ENCODE results near the gene ACADM.
"Not testable (repeated sequence)": the region's sequence is repeated elsewhere in the genome, so short reads cannot be mapped to it uniquely, and the experiment has no call there.

Gene ACADM

DNA sequence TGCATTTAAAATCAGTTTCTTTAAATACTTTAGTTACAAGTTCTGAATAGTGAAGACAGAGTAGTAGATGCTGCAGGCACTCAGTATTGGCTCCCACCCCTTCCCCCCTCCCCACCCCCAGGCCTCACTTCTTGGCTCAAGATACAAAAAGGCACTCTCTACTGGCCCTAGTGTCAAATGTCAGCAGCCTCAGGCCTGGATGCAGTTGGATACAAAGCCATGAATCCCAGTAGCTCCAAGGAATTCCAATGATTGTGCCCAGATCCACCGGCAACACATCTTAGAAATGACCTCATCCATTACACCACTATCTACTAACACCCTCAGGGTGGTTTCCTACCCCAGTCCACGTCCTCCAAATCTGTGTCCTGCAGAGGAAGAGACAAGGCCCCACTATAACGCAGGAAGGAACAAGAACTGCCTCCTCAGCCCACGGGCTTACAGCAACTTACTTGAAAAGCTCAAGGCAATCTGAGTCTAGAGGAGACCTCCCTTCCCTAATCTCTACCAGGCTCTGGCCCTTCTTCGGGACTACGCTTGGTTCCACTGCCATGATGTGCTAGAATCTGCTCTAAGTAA, 17.6 kb downstream of the ACADM start:
- no peak for DNase-seq

DNA sequence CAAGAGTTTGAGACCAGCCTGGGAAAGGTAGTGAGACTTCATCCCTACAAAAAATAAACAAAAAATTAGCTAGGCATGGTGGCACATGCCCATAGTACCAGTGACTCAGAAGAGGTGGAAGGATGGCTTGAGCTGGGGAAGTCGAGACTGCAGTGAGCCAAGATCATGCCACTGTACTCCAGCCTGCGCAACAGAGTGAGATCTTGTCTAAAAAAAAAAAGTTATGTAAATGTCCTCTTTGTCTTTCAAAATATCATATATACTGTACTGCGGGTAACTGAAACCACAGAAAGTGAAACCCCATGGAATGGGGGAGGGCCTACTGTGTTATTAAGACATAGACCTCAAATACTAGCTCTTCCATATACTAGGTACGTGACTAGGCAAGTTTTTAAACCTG, 20.8 kb downstream of the ACADM start:
- DNase-seq = no peak

DNA sequence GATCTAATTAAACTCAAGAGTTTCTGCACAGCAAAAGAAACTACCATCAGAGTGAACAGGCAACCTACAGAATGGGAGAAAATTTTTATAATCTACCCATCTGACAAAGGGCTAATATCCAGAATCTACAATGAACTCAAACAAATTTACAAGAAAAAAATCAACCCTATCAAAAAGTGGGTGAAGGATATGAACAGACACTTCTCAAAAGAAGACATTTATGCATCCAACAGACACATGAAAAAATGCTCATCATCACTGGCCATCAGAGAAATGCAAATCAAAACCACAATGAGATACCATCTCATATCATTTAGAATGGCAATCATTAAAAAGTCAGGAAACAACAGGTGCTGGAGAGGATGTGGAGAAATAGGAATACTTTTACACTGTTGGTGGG, 32.7 kb downstream of the ACADM start:
- DNase-seq = not testable (repeated sequence)

DNA sequence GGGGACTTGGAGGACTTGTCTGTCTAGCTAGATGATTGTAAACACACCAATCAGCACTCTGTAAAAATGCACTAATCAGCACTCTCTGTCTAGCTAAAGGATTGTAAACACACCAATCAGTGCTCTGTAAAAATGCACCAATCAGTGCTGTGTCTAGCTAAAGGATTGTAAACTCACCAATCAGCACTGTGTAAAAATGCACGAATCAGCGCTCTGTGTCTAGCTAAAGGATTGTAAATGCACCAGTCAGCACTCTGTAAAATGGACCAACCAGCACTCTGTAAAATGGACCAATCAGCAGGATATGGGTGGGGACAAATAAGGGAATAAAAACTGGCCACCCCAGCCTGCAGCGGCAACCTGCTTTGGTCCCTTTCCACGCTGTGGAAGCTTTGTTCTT, 34.0 kb downstream of the ACADM start:
- not testable (repeated sequence) for DNase-seq

DNA sequence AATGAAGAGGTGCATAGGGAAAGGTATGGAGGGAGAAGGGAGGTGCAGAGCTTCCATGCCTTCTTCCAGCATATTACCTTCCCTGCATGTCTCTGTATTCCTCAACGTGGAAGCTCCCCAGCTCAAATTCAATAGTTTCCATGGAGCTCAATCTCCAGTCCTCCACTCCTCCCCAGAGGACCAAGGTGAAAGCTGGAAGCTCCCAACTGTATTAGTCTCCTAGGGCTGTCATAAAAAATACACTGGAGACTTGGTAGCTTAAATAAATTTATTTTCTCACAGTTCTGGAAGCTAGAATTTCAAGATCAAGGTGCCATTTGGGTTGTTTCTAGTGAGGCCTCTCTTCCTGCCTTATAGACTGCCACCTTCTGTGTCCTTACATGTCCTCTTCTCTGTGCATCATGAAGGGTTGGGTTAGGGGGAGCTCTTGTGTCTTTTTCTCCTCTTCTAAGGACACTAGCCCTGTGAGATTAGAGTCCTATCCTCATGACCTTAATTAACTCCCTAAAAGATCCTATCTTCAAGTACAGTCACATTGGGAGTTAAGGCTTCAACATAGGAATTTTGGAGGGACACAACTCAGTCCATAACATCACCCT, 39.6 kb downstream of the ACADM start:
- no peak for DNase-seq

DNA sequence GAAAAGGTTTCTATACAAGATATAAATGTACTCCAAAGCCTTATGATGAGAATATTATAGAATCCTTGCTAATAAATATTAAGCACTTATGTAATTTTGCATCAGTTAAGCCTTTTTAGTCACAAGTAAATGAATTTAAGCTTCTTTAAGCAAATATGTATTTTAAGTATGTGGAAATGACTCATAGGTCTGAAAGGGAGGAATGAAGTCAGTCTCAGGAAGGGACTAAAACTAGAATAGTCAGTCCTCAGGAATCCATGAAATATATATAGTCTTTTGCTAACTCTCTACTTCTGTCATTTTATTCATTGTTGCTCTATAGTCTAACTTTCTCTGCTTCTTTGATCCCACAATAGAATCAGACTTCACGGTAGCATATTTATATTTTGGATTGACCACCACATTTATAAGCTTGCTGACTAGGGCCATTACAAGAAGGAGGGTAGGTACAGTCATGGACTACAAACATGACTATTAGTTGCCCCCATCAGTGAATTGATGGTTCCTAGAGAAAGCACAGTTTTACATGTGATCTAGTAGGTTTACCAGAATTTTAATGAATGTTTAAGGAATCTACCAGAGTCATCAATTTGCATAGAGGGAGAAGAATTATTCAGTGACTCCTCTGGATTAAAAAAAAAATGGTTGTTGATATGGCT, 41.3 kb downstream of the ACADM start:
- DNase-seq = no peak

DNA sequence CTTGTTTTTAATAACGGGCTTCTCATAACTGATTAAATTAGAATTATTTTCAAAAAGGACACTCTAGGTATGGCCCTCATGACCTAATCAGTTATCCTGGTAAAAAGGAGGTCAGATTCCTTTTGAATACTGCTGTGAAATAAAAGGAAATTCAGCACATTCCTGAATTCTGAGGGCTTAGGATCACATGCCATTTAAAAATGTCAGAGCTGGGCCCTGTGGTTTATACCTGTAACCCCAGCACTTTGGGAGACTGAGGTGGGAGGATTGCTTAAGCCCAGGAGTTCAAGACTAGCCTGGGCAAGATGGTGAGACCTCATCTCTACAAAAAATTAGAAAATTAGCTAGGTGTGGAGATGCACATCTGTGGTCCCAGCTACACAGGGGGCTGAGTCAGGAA, 43.5 kb downstream of the ACADM start:
- DNase-seq = no peak

DNA sequence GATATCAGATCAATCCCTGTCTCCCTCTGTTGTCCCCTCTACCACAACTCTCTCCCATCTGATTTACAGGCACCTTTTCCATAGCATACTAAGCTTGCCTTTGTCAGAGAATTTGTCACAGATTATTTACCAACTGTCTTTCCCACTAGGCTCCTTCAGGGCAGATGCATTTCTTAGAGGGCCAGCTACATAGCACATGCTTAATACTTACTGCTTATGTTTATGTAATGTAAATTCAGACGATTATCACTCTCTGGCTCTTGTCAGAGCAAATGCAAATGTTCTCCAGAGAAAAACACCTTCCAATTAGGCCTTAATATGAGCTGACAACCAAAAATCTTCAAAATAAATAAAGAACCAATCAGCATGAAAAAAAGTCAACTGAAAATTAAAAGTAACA, 46.3 kb downstream of the ACADM start:
- DNase-seq = no peak

DNA sequence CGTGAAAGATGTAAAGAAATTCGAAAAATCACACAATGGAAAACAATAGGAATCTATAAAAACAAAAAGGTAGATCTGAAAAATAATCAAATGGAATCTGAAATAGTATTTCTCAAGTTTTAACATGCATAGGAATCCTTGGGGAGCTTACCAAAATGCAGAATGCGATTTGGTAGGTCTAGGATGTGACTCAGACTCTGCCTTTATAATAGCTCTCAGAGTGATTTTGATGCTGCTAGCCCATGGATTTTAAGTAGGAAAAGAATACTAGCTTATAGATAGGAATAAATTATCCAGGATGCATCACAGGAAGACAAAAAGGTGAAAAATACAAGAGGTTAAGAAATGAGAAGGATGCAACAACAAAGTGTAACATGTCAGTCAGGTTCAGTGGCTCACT, 47.5 kb downstream of the ACADM start:
- no peak for DNase-seq

DNA sequence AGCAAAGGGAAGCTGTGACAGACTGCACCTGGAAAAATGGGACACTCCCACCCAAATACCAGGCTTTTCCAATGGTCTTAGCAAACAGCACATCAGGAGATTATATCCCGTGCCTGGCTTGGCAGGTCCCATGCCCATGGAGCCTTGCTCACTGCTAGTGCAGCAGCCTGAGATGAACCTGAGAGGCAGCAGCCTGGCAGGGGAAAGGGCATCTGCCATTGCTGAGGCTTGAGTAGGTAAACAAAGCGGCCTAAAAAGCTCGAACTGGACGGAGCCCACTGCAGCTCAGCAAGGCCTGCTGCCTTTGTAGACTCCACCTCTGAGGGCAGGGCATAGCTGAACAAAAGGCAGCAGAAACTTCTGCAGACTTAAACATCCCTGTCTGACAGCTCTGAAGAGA, 53.3 kb downstream of the ACADM start:
- not testable (repeated sequence) for DNase-seq

DNA sequence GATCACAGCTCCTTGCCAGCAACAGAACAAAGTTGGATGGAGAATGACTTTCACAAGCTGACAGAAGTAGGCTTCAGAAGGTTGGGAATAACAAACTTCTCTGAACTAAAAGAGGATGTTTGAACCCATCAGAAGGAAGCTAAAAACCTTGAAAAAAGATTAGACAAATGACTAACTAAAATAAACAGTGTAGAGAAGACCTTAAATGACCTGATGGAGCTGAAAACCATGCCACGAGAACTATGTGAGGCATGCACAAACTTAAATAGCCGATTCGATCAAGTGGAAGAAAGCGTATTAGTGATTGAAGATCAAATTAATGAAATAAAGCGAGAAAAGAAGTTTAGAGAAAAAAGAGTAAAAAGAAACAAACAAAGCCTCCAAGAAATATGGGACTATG, 54.2 kb downstream of the ACADM start:
- DNase-seq = not testable (repeated sequence)

DNA sequence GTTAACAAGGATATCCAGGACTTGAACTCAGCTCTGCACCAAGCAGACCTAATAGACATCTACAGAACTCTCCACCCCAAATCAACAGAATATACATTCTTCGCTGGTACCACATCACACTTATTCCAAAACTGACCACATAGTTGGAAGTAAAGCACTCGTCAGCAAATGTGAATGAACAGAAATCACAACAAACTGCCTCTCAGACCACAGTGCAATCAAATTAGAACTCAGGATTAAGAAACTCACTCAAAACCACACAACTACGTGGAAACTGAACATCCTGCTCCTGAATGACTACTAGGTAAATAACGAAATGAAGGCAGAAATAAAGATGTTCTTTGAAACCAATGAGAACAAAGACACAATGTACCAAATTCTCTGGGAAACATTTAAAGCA, 55.7 kb downstream of the ACADM start:
- DNase-seq = not testable (repeated sequence)

DNA sequence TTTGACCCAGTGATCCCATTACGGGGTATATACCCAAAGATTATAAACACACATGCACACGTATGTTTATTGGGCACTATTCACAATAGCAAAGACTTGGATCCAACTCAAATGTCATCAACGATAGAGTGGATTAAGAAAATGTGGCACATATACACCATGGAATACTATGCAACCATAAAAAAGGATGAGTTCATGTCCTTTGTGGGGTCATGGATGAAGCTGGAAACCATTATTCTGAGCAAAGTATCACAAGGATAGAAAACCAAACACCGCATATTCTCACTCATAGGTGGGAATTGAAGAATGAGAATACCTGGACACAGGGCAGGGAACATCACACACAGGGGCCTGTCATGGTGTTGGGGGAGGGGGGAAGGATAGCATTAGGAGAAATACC, 59.4 kb downstream of the ACADM start:
- DNase-seq = not testable (repeated sequence)

DNA sequence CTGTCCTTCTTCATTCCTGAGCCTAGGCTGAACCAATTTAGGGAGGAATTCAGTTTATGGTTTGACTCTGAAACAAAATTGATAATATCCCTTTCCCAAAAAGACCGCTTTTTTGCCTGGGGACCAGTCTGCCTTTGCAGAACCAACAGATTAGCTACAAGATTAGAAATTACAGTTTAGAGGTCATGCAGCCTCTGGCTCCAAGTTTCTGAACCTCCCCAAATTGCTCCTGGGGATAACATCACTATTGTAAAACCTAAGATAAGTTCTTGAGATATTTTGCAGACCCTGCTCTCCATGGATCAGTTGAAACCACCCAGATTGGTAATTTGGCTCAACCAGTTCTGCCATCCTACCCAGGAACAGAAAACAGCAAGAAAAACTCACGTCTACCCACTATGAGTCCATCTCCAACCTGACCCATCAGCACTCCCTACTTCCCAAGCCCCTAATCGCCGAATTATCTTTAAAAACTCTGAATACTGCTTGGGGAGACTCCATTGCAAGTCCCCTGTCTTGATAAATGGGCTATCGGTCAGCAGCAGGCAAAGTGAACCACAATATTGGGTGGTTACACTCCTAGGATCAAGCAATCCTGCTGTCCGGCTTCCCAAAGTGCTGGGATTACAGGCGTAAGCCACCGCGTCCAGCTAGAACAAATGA, 60.9 kb downstream of the ACADM start:
- no peak for DNase-seq

DNA sequence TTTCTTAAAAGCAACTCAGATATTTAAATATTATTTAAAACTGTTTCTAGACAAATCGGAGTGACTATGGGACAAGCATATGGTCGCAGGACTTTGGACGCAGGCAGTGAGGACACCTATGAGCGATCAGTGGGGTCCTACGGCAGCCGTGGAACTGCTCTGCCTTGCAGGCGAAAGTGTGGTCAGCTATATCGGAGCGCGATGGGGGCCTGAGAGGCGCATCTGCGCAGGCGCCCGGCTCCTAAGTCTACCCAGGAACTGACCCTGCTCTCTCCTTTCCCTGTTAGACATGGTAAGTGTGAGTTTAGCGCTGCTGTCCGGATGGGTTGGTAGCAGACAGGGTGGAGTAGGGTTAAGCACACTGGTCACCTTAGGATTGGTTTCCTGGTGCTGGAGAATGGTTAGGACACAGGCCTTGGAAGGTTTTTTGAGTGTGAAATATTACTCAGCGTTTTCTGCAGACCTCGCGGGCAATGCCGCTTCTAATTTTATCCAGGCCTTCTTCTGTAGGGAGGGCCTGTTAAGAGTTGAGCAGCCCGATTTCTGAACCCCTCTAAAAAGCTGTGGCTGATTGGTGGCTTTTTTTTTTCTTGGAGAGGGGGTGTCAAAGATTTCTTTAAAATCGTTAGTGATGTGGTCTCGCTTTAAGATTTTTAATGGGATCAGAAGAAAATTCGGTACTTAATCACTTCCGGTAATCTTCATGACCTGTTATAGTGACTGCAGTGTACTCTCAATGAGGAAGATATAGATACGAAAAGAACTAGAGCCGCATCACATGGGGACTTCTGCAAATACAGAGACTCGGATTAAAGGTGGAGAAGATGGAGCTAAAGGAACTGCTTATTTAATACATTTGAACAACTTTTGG, 61.7 kb downstream of the ACADM start, which contains the start of gene RABGGTB:
Gene RABGGTB, plus strand, starts transcription at position 274 of the 871 bp plus-strand sequence. Its CDS starts 16 bp downstream, at position 290.
- peak; percentile 86 to 94 for DNase-seq

DNA sequence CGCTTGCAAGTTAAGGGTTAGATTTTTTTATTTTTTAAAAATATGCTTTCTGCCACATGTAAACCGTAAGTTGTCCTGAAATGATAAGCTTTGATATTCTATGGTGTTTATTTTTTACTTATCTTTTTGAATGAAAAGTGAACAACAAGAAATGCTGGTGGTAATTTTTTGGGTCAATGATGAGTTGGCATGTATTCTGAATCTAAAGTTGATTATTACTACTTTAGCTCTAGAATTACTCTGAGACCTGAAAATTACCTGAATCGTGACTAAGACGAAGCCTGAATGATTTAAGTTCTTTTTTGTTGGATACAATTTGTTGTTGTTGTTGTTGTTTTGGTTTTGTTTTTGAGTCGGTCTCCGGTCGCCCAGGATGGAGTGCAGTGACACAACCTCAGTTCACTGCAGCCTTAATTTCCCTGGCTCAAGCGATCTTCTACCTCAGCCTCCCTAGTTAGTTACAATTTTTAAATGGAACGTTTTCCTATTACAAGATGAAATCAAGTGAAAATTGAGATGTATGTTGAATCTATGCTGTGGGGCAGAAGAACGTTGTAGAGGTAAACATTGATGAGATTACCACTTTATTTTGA, 62.5 kb downstream of the ACADM start:
- no peak for DNase-seq

DNA sequence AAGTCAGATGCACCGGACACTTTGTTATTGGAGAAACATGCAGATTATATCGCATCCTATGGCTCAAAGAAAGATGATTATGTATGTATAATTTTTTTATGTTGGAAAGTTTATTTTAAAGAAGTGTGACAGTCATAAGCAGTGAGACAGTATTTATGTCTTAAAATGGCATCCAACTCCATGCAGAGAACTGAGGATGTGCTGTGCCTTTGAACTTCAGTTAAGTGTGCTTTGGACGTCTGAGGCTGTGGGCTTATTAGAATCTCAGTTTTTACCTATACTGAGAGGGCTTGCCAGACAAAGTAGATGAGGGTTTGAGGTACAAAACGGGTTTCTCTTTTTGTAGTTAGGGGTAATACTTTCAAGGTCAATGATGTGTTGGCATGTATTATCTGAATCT, 63.0 kb downstream of the ACADM start:
- DNase-seq = no peak

DNA sequence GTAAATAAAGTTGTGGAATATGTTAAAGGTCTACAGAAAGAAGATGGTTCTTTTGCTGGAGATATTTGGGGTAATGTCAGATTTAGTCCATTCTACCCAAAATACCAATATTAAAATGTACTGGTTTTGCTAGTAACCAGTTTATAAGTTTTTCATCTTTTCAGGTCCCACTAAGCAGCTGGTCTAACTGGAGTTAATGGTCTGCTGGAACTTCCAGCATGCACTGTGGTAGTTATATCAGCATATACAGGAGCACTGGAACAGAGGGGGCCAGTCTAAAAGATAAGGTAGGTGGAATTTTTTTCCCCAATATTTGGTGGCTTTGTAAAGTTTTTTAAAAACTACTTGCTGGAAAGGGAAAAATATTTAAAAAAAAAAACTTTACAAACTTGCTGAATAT, 65.5 kb downstream of the ACADM start:
- DNase-seq = no peak

DNA sequence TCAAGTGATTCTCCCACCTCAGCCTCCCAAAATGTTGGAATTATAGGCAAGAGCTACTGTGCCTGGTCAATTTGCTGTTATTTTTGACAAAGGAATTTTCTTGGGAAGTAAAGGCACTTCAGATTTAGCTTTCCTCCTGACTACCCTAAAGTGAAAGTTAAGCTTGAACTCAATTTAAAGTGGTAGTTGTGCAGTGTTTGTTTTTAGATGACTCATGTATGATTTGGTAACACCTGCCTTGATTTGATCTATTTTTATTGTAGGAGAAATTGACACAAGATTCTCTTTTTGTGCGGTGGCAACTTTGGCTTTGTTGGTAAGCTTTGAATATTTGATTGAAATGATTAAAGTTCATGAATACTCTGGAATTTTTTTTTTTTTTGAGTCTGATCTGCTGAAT, 66.5 kb downstream of the ACADM start:
- DNase-seq = no peak

DNA sequence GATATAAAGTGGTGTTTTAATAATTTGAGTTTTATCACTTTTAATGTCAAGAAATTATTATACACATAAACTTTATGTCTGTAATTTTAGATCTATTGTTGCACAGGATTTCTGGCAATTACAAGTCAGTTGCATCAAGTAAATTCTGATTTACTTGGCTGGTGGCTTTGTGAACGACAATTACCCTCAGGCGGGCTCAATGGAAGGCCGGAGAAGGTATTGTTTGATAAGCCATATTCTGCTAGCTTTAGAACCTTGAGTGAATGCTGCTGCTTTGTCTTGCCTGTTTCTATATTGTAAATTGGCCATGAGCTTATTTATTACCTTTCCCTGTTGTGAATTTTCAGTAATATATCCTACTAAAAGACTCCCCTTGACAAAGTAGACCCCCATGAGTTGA, 67.6 kb downstream of the ACADM start:
- no peak for DNase-seq

DNA sequence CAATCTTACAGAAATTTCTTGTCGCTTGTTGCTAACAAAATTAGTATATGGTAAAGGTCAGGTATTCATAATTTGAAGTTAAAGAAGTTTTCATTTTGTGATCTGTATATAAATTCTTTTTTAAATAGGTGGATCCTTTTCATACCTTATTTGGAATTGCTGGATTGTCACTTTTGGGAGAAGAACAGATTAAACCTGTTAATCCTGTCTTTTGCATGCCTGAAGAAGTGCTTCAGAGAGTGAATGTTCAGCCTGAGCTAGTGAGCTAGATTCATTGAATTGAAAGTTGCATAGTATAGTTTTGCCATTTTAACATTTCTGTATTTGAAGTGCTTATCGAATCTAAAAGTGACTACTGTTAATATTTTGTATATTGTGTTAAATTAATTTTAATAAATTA, 69.9 kb downstream of the ACADM start:
- no peak for DNase-seq

DNA sequence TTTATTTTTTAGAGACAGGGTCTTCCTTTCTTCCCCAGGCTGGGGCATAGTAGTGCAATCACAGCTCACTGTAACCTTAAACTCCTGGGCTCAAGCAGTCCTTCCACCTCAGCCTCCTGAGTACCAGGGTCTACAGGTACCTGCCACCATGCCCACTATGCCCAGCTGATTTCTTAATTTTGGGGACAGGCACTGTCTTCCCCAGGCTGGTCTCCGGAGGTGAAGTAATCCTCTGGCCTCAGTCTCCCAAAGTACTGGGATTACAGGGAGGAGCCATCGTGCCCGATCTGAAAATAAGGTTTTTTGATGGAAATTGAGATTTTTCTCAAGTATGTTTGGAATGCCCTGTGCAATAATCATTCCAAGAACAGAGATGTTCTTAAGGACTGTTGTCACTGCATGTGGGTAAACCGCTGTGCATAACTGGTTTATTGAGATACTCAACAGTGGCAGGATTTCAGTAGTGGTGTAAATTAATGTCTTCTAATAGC, 71.2 kb downstream of the ACADM start:
- DNase-seq = no peak
